ENCODE measurements around the gene KIF26B.

- TF ChIP-seq CTCF (IDR thresholded peaks at IDR 0.05; ENCODE audit: borderline replicate concordance, extremely low read depth, low read length, poor library complexity, severe bottlenecking) (no peak), EZH2 (IDR thresholded peaks at IDR 0.05; ENCODE audit: borderline replicate concordance, low read depth, low read length, severe bottlenecking) (no peak)
Measured at GRCh38 chr1:245310571-245311531, 156.1 kb downstream of the KIF26B start.

Measured in DND-41 (cell line).